Natural killer cell (primary cell): ENCODE measurements around the gene F2. TPM values are rescaled to one million over a fixed set of nuclear protein-coding genes. Genes with fewer than 3 reads are reported as not detected.

Experiments used
- ATAC-seq, 3 donors: fragments of 150-1000 bp in 2 of 3; fragments of 200-7000 bp in 1 of 3; cut with Tn5 transposase; 1 replicate in 1 of 3; 2 replicates in 2 of 3; pipeline ENCODE4 v1.10.0; 2021; ENCODE audit warnings: mild to moderate bottlenecking in 2 of 3, moderate library complexity in 2 of 3
- DNase-seq, 2 donors: peaks; one replicate each; pipeline versions ENCODE4 v3.0.0 to v3.0.0-alpha.2; 2013 to 2021; ENCODE audit warnings: mixed read lengths in 1 of 2
- H3K27ac ChIP-seq: one replicate; pipeline ENCODE4 v1.5.1; 2013; ENCODE audit warnings: mild to moderate bottlenecking, low read length
- H3K27me3 ChIP-seq: one replicate; pipeline ENCODE4 v1.6.1; 2013; ENCODE audit warnings: low read length; ENCODE audit not compliant: control insufficient read depth, insufficient read depth
- H3K36me3 ChIP-seq: one replicate; pipeline ENCODE4 v1.6.1; 2013; ENCODE audit warnings: low read length; ENCODE audit not compliant: control insufficient read depth, insufficient read depth
- H3K4me1 ChIP-seq: one replicate; pipeline ENCODE4 v1.6.1; 2013; ENCODE audit warnings: low read length; ENCODE audit not compliant: control insufficient read depth, insufficient read depth
- H3K4me3 ChIP-seq: one replicate; pipeline ENCODE4 v1.5.1; 2013; ENCODE audit warnings: low read length
- H3K9me3 ChIP-seq: one replicate; pipeline ENCODE4 v1.6.1; 2013; ENCODE audit warnings: low read length; ENCODE audit not compliant: control insufficient read depth, insufficient read depth
- H3K27ac Mint-ChIP-seq, 2 donors: one replicate each; pipeline ENCODE4 v1.8.0; 2022; ENCODE audit warnings: mild to moderate bottlenecking in 2 of 2, mixed read lengths in 2 of 2, moderate library complexity in 1 of 2
- H3K27me3 Mint-ChIP-seq, 2 donors: one replicate each; pipeline ENCODE4 v1.8.0; 2022; ENCODE audit warnings: low read depth in 2 of 2, mixed read lengths in 2 of 2
- H3K36me3 Mint-ChIP-seq: one replicate; pipeline ENCODE4 v1.8.0; 2022; ENCODE audit warnings: mixed read lengths
- H3K4me1 Mint-ChIP-seq, 2 donors: one replicate each; pipeline ENCODE4 v1.8.0; 2022; ENCODE audit warnings: mixed read lengths in 2 of 2
- H3K4me3 Mint-ChIP-seq: one replicate; pipeline ENCODE4 v1.8.0; 2022; ENCODE audit warnings: mild to moderate bottlenecking, moderate library complexity, mixed read lengths
- H3K9me3 Mint-ChIP-seq, 2 donors: one replicate each; pipeline ENCODE4 v1.8.0; 2022; ENCODE audit warnings: mixed read lengths in 2 of 2
- CTCF ChIP-seq: fragments of 200-600 bp; IDR thresholded peaks from one replicate; pipeline ENCODE4 v1.8.0; 2022; ENCODE audit warnings: antibody characterized with exemption
- WGBS: methylation state at CpG from one replicate; pipeline ENCODE4 v1.1.7; 2013; ENCODE audit warnings: missing lambda C conversion rate; ENCODE audit not compliant: insufficient coverage; 5-methylcytosine and 5-hydroxymethylcytosine counted together
- intact Hi-C: fragments of 100-400 bp; cut with micrococcal nuclease; formaldehyde crosslinking; loops from one replicate; pipeline ENCODE4 v1.14.2; 2022
- total RNA-seq, 4 donors: library from RNA; stranded (reverse); fragments of 120-200 nt in 1 of 4; gene quantifications; one replicate each; pipeline versions ENCODE4 v1.2.3 to v1.2.4, GENCODE V29; 2013 to 2022

F2 gene
- total RNA-seq, 3 donors from 2014 or later (not counting 1 experiment from before 2014, with no cell fraction given): 0.14 TPM; not detected in 2

- no peak overlapping the region for H3K27ac ChIP-seq
- H3K4me1 Mint-ChIP-seq: no peaks in the 10 kb centered on the region
- H3K27me3 ChIP-seq: no peaks in the 10 kb centered on the region
- no peak for TF ChIP-seq CTCF
- no peak overlapping the region for H3K4me3 ChIP-seq
- peaks cover 52% of the 10 kb centered on the region for H3K36me3 ChIP-seq
- H3K9me3 ChIP-seq: no peaks in the 10 kb centered on the region
- no peak for ATAC-seq
- DNase-seq: no peak
- intact Hi-C loops: no loop called here
- 98% methylated on average over 4 of the region's 4 CpGs for WGBS
- H3K27ac Mint-ChIP-seq: no peak overlapping the region
- peaks cover 6% of the 10 kb centered on the region for H3K36me3 Mint-ChIP-seq
- H3K27me3 Mint-ChIP-seq: no peaks in the 10 kb centered on the region
- H3K9me3 Mint-ChIP-seq: no peaks in the 10 kb centered on the region
- H3K4me1 ChIP-seq: no peaks in the 10 kb centered on the region
- no peak overlapping the region for H3K4me3 Mint-ChIP-seq
Measured at GRCh38 chr11:46778416-46778815, 59.4 kb downstream of the F2 start.

Other genes with a start within 250 kb of the F2 start
- 10 to 100 TPM; 41.3 to 52.7 (median 46.2) TPM for gene AMBRA1, start 125.2 kb upstream of the F2 start, total RNA-seq
- 10 to 100 TPM in 2 of 3 donors, 1 to 10 TPM in 1; 9.9 to 16.8 (median 12.7) TPM for gene HARBI1, start 102.0 kb upstream of the F2 start, total RNA-seq
- gene ATG13, start 101.7 kb upstream of the F2 start, total RNA-seq: 100 to 1,000 TPM; 125 to 137 (median 132) TPM
- 100 to 1,000 TPM in 2 of 3 donors, 10 to 100 TPM in 1; 89.8 to 111 (median 102) TPM for gene ARHGAP1, start 18.6 kb upstream of the F2 start, total RNA-seq
- 10 to 100 TPM in 1 of 3 donors, 1 to 10 TPM in 2; 9.1 to 19.0 (median 9.6) TPM for gene ZNF408, start 18.2 kb upstream of the F2 start, total RNA-seq
- gene CKAP5, start 127.1 kb downstream of the F2 start, total RNA-seq: 10 to 100 TPM; 39.1 to 63.7 (median 46.3) TPM
- gene LRP4, start 199.3 kb downstream of the F2 start, total RNA-seq: not detected
- gene CSTPP1, start 217.5 kb downstream of the F2 start, total RNA-seq: 10 to 100 TPM; 16.2 to 17.8 (median 16.9) TPM